ENCODE measurements around the gene RBP5. TPM values are rescaled to one million over a fixed set of nuclear protein-coding genes. Genes with fewer than 3 reads are reported as not detected.

RBP5 gene
- total and polyA plus RNA-seq, 10 of the 15 experiments (the other 5 are each of a cell fraction or from before 2014, with no cell fraction given): 0.11 to 1.1 (median 0.31) TPM; not detected in 4

DNA sequence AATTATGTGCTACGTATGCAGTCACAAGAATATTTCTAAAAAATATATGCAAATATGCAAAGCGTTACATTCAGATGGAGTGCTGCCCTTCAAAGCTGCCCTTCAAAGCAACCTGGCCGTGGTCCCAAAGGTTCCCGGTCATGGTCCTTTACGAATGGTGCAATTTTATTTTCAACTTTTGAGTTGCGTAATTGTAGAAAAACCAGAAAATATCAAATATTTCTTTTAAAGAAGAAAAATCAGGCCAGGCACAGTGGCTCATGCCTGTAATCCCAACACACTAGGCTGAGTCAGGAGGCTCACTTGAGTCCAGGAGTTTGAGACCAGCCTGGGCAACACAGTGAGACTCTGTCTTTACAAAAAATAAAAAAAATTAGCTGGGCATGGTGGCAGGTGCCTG lies 22.8 kb upstream of the RBP5 start:
- Histone ChIP-seq H2AFZ (ENCODE audit: control insufficient read depth, low read depth, low read length) (no peak overlapping the region), H3K79me2 (ENCODE audit: control insufficient read depth, insufficient read depth, low read length) (no peaks in the 10 kb centered on the region), H3K4me1 (ENCODE audit: control insufficient read depth, insufficient read depth, low read length) (no peaks in the 10 kb centered on the region), H3K9ac (ENCODE audit: control insufficient read depth, insufficient read depth, low read length) (no peak overlapping the region), H3K27ac (ENCODE audit: control insufficient read depth, insufficient read depth) (no peak overlapping the region), H3K9me3 (replicated peaks; ENCODE audit: control insufficient read depth, insufficient read depth, low read length) (no peaks in the 10 kb centered on the region), H3K4me2 (ENCODE audit: control insufficient read depth, insufficient read depth) (no peak overlapping the region), H3K36me3 (ENCODE audit: control insufficient read depth in 2 of 2, insufficient read depth in 2 of 2, low read length in 1 of 2) (peaks cover 11 to 20% of the 10 kb centered on the region in 2 experiments), H4K20me1 (ENCODE audit: control insufficient read depth, insufficient read depth) (no peaks in the 10 kb centered on the region; the same call in 1 of the 2 replicates), H3K27me3 (replicated peaks in 1 of 2; ENCODE audit: control insufficient read depth in 2 of 2, insufficient read depth in 2 of 2, low read length in 1 of 2) (no peaks in the 10 kb centered on the region), H3K4me3 (no peak overlapping the region)
- intact Hi-C loops (cut with micrococcal nuclease; ENCODE audit: unreplicated experiment) (no loop called here), in situ Hi-C loops (cut with MboI) (no loop called here)
- no peak for FAIRE-seq
- RAD21 ChIA-PET (ENCODE audit: unreplicated experiment): no interaction called here
- no peak for DNase-seq (ENCODE audit: low read depth, low spot score)
- POLR2A ChIA-PET: no interaction called here
- CTCF ChIA-PET: no interaction called here
- ATAC-seq: no peak
- SMC1A ChIA-PET (ENCODE audit: uncharacterized antibody, unreplicated experiment): no interaction called here
- WGBS (ENCODE audit: insufficient coverage, insufficient replicate concordance, low lambda C conversion rate, missing lambda C conversion rate): 97% methylated on average over 6 of the region's 6 CpGs
- BruUV-seq (replicated peaks): no TSS peak
- TF ChIP-seq POLR2A (IDR thresholded peaks at IDR 0.05; ENCODE audit: low read depth, low read length) (no peak), NFYA (IDR thresholded peaks at IDR 0.05; ENCODE audit: borderline replicate concordance, low read depth, low read length) (no peak), NBN (IDR thresholded peaks at IDR 0.05) (no peak), BCL11A (IDR thresholded peaks at IDR 0.05; ENCODE audit: low read depth, low read length) (no peak), ZNF207 (IDR thresholded peaks at IDR 0.05; ENCODE audit: borderline replicate concordance) (no peak), NFIC (IDR thresholded peaks at IDR 0.05; ENCODE audit: low read depth, low read length) (no peak), TCF7 (IDR thresholded peaks at IDR 0.05; ENCODE audit: borderline replicate concordance) (no peak), TCF12 (IDR thresholded peaks at IDR 0.05; ENCODE audit: low read depth, low read length) (no peak), RBBP5 (conservative IDR thresholded peaks at IDR 0.05) (no peak), BACH1 (IDR thresholded peaks at IDR 0.05; ENCODE audit: borderline replicate concordance) (no peak), CREB1 (IDR thresholded peaks at IDR 0.05; ENCODE audit: low read depth) (no peak), GABPA (IDR thresholded peaks at IDR 0.05; ENCODE audit: low read depth) (no peak), TAF1 (IDR thresholded peaks at IDR 0.05; ENCODE audit: borderline replicate concordance, low read depth, low read length) (no peak), SUZ12 (IDR thresholded peaks at IDR 0.05; ENCODE audit: unreplicated experiment) (no peak)
- TF ChIP-seq, protein P1, sequence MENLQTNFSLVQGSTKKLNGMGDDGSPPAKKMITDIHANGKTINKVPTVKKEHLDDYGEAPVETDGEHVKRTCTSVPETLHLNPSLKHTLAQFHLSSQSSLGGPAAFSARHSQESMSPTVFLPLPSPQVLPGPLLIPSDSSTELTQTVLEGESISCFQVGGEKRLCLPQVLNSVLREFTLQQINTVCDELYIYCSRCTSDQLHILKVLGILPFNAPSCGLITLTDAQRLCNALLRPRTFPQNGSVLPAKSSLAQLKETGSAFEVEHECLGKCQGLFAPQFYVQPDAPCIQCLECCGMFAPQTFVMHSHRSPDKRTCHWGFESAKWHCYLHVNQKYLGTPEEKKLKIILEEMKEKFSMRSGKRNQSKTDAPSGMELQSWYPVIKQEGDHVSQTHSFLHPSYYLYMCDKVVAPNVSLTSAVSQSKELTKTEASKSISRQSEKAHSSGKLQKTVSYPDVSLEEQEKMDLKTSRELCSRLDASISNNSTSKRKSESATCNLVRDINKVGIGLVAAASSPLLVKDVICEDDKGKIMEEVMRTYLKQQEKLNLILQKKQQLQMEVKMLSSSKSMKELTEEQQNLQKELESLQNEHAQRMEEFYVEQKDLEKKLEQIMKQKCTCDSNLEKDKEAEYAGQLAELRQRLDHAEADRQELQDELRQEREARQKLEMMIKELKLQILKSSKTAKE (IDR thresholded peaks at IDR 0.05; ENCODE audit: low read depth, poor library complexity, severe bottlenecking): no peak
- TF ChIP-seq, protein P2, sequence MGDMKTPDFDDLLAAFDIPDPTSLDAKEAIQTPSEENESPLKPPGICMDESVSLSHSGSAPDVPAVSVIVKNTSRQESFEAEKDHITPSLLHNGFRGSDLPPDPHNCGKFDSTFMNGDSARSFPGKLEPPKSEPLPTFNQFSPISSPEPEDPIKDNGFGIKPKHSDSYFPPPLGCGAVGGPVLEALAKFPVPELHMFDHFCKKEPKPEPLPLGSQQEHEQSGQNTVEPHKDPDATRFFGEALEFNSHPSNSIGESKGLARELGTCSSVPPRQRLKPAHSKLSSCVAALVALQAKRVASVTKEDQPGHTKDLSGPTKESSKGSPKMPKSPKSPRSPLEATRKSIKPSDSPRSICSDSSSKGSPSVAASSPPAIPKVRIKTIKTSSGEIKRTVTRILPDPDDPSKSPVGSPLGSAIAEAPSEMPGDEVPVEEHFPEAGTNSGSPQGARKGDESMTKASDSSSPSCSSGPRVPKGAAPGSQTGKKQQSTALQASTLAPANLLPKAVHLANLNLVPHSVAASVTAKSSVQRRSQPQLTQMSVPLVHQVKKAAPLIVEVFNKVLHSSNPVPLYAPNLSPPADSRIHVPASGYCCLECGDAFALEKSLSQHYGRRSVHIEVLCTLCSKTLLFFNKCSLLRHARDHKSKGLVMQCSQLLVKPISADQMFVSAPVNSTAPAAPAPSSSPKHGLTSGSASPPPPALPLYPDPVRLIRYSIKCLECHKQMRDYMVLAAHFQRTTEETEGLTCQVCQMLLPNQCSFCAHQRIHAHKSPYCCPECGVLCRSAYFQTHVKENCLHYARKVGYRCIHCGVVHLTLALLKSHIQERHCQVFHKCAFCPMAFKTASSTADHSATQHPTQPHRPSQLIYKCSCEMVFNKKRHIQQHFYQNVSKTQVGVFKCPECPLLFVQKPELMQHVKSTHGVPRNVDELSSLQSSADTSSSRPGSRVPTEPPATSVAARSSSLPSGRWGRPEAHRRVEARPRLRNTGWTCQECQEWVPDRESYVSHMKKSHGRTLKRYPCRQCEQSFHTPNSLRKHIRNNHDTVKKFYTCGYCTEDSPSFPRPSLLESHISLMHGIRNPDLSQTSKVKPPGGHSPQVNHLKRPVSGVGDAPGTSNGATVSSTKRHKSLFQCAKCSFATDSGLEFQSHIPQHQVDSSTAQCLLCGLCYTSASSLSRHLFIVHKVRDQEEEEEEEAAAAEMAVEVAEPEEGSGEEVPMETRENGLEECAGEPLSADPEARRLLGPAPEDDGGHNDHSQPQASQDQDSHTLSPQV (IDR thresholded peaks at IDR 0.05): no peak
- TF ChIP-seq, protein P3, sequence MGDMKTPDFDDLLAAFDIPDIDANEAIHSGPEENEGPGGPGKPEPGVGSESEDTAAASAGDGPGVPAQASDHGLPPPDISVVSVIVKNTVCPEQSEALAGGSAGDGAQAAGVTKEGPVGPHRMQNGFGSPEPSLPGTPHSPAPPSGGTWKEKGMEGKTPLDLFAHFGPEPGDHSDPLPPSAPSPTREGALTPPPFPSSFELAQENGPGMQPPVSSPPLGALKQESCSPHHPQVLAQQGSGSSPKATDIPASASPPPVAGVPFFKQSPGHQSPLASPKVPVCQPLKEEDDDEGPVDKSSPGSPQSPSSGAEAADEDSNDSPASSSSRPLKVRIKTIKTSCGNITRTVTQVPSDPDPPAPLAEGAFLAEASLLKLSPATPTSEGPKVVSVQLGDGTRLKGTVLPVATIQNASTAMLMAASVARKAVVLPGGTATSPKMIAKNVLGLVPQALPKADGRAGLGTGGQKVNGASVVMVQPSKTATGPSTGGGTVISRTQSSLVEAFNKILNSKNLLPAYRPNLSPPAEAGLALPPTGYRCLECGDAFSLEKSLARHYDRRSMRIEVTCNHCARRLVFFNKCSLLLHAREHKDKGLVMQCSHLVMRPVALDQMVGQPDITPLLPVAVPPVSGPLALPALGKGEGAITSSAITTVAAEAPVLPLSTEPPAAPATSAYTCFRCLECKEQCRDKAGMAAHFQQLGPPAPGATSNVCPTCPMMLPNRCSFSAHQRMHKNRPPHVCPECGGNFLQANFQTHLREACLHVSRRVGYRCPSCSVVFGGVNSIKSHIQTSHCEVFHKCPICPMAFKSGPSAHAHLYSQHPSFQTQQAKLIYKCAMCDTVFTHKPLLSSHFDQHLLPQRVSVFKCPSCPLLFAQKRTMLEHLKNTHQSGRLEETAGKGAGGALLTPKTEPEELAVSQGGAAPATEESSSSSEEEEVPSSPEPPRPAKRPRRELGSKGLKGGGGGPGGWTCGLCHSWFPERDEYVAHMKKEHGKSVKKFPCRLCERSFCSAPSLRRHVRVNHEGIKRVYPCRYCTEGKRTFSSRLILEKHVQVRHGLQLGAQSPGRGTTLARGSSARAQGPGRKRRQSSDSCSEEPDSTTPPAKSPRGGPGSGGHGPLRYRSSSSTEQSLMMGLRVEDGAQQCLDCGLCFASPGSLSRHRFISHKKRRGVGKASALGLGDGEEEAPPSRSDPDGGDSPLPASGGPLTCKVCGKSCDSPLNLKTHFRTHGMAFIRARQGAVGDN (IDR thresholded peaks at IDR 0.05): no peak
